GM21619 (cell line): ENCODE results near the gene TMEM87B.

Source experiments
- ATAC-seq: cut with Tn5 transposase; IDR thresholded peaks from one replicate; pipeline ENCODE4 v1.9.1; 2021; ENCODE audit not compliant: unreplicated experiment

TMEM87B gene

DNA sequence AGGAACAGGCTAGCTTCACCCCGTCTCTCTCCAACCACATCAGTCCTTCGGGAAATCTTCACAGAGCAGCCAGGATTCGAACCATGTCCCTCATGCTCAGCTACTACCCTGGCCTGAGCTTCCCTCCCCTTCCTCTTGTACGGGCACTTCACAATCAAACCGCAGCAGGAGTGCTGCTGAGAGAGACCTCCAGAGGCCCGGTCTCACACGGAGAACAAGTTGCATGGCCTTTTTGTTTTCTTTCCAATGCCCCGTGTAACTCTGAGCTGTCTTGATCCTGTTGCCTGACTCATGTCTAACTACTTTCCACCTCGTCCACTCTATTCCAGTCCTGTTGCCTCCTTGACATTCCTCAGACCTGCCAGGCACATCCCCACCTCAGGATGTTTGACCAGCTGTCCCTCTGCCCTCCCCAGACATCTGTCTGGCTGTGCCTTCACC, 108.5 kb downstream of the TMEM87B start:
- no peak for ATAC-seq

- ATAC-seq, result no peak
Observed at GRCh38 chr2:112164876-112165275, 109.8 kb downstream of the TMEM87B start.

- no peak for ATAC-seq
Observed at GRCh38 chr2:112165296-112165695, 110.2 kb downstream of the TMEM87B start.

- no peak for ATAC-seq
Observed at GRCh38 chr2:112166806-112167499, 111.9 kb downstream of the TMEM87B start.

- no peak for ATAC-seq
Observed at GRCh38 chr2:112168422-112169124, 113.5 kb downstream of the TMEM87B start.
